ENCODE results near the gene CDH4. TPM values are rescaled to one million over a fixed set of nuclear protein-coding genes. Genes with fewer than 3 reads are reported as not detected.

Gene CDH4
- total and polyA plus RNA-seq, 2 of the 4 experiments (the other 2 are of a cell fraction) = 1.6 to 3.5 TPM

DNA sequence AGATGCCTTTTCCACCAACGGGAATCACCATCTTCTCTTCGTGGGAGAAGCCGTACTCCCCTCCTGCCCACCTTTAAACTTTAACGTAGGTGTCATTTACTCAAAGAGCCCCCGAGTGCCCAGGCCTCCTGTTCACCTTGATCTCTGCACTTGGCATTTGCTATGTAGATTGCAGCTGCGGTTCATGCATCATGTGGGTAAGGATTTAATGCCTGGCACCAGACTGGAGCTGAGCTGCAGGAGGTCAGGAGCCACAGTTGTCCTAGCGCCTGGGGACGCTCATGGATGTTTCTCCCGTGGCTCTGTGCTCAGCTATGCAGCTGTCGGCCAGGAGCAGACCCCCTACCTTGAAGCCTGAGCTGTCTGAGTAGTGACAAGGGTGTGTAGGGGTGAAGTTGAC lies 133.7 kb downstream of the CDH4 start:
- H4K5ac ChIP-seq (ENCODE audit: low read depth, low read length) = no peak overlapping the region
- dilution Hi-C loops (cut with HindIII; ENCODE audit: low sequenced_read_pairs, unreplicated experiment) (no loop called here), intact Hi-C loops (cut with micrococcal nuclease) (no loop called here), in situ Hi-C loops (cut with MboI; ENCODE audit: low sequenced_read_pairs) (no loop called here)
- no TSS peak for BruUV-seq (replicated peaks)
- no peak overlapping the region for H2BK20ac ChIP-seq (ENCODE audit: low read depth, low read length)
- no peak overlapping the region for H2AK5ac ChIP-seq (ENCODE audit: low read depth, low read length)
- H3K27ac ChIP-seq (ENCODE audit: insufficient read depth, low read length) = no peak overlapping the region
- no peak for TF ChIP-seq MXI1 (IDR thresholded peaks at IDR 0.05; ENCODE audit: borderline replicate concordance, low read depth, low read length)
- TF ChIP-seq FOS (IDR thresholded peaks at IDR 0.05; ENCODE audit: low read depth, low read length) = no peak
- no peak for TF ChIP-seq CEBPB (IDR thresholded peaks at IDR 0.05; ENCODE audit: low read depth, low read length)
- TF ChIP-seq SMC3 (IDR thresholded peaks at IDR 0.05; ENCODE audit: low read depth, low read length) = no peak
- no peak for TF ChIP-seq RFX5 (IDR thresholded peaks at IDR 0.05; ENCODE audit: low read depth, low read length)
- no peak for TF ChIP-seq RCOR1 (IDR thresholded peaks at IDR 0.05; ENCODE audit: insufficient replicate concordance, low read length)
- no peak for TF ChIP-seq RAD21 (IDR thresholded peaks at IDR 0.05; ENCODE audit: low read length)
- no peak for TF ChIP-seq CHD1 (IDR thresholded peaks at IDR 0.05; ENCODE audit: low read depth, low read length)
- no peak for TF ChIP-seq BHLHE40 (IDR thresholded peaks at IDR 0.05; ENCODE audit: low read depth, low read length)
- TF ChIP-seq MAZ (IDR thresholded peaks at IDR 0.05; ENCODE audit: borderline replicate concordance, low read depth, low read length) = no peak
- TF ChIP-seq, protein P1, sequence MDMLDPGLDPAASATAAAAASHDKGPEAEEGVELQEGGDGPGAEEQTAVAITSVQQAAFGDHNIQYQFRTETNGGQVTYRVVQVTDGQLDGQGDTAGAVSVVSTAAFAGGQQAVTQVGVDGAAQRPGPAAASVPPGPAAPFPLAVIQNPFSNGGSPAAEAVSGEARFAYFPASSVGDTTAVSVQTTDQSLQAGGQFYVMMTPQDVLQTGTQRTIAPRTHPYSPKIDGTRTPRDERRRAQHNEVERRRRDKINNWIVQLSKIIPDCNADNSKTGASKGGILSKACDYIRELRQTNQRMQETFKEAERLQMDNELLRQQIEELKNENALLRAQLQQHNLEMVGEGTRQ (IDR thresholded peaks at IDR 0.05; ENCODE audit: low read depth, low read length) = no peak
- TF ChIP-seq, protein P2, sequence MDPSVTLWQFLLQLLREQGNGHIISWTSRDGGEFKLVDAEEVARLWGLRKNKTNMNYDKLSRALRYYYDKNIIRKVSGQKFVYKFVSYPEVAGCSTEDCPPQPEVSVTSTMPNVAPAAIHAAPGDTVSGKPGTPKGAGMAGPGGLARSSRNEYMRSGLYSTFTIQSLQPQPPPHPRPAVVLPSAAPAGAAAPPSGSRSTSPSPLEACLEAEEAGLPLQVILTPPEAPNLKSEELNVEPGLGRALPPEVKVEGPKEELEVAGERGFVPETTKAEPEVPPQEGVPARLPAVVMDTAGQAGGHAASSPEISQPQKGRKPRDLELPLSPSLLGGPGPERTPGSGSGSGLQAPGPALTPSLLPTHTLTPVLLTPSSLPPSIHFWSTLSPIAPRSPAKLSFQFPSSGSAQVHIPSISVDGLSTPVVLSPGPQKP (IDR thresholded peaks at IDR 0.05; ENCODE audit: borderline replicate concordance, low read depth, low read length) = no peak
- TF ChIP-seq, protein P3, sequence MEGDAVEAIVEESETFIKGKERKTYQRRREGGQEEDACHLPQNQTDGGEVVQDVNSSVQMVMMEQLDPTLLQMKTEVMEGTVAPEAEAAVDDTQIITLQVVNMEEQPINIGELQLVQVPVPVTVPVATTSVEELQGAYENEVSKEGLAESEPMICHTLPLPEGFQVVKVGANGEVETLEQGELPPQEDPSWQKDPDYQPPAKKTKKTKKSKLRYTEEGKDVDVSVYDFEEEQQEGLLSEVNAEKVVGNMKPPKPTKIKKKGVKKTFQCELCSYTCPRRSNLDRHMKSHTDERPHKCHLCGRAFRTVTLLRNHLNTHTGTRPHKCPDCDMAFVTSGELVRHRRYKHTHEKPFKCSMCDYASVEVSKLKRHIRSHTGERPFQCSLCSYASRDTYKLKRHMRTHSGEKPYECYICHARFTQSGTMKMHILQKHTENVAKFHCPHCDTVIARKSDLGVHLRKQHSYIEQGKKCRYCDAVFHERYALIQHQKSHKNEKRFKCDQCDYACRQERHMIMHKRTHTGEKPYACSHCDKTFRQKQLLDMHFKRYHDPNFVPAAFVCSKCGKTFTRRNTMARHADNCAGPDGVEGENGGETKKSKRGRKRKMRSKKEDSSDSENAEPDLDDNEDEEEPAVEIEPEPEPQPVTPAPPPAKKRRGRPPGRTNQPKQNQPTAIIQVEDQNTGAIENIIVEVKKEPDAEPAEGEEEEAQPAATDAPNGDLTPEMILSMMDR (conservative IDR thresholded peaks at IDR 0.05; ENCODE audit: low read depth, low read length) = no peak
- no peak for TF ChIP-seq NFE2L2 (IDR thresholded peaks at IDR 0.05; ENCODE audit: low read depth, low read length)
- no peak for TF ChIP-seq MAFK (IDR thresholded peaks at IDR 0.05; ENCODE audit: low read depth, low read length)
- TF ChIP-seq POLR2A (IDR thresholded peaks at IDR 0.05; ENCODE audit: low read depth, low read length) = no peak
- no peak overlapping the region for H4K8ac ChIP-seq (ENCODE audit: low read depth in 2 of 2, low read length in 2 of 2)
- DNase-seq = no peak
- 80% methylated on average over 7 of the region's 10 CpGs; no CpG with 5 or more reads in 1 of the 2 experiments for WGBS, 2 experiments (ENCODE audit: extremely low coverage in 2 of 2, insufficient read length in 1 of 2)
- H3K9me3 ChIP-seq (ENCODE audit: control insufficient read depth, insufficient read depth, low read length) = peaks cover 5% of the 10 kb centered on the region; the same call in 1 of the 2 replicates
- H4K91ac ChIP-seq (ENCODE audit: insufficient read depth, low read depth, low read length) = no peak overlapping the region
- no peak overlapping the region for H3K14ac ChIP-seq (replicated peaks; ENCODE audit: low read depth, low read length)
- no peaks in the 10 kb centered on the region for H3K79me1 ChIP-seq (ENCODE audit: low read depth in 1 of 2, low read length in 2 of 2)
- no peaks in the 10 kb centered on the region for H3K36me3 ChIP-seq (ENCODE audit: control insufficient read depth, insufficient read depth, low read length)
- H3K4me2 ChIP-seq (ENCODE audit: low read depth, low read length) = no peak overlapping the region
- no peak overlapping the region for H3K18ac ChIP-seq (ENCODE audit: low read depth, low read length)
- peak overlapping the region; percentile 23 for H2AFZ ChIP-seq (replicated peaks; ENCODE audit: low read length, poor library complexity)
- no peak overlapping the region for H3K23ac ChIP-seq (ENCODE audit: low read depth, low read length)
- no peak overlapping the region for H3K56ac ChIP-seq (ENCODE audit: extremely low read depth, insufficient read depth, low read length)
- ChIA-PET CTCF (no interaction called here), POLR2A (ENCODE audit: unreplicated experiment) (no interaction called here)
- ATAC-seq (ENCODE audit: low read depth) = no peak
- H2AK9ac ChIP-seq (replicated peaks; ENCODE audit: low read depth, low read length, poor library complexity) = peak overlapping the region; percentile 40
- no peaks in the 10 kb centered on the region for H3K27me3 ChIP-seq (ENCODE audit: control insufficient read depth, insufficient read depth, low read length)
- H3K9me1 ChIP-seq (ENCODE audit: insufficient read depth, low read length) = no peaks in the 10 kb centered on the region
- H2BK15ac ChIP-seq (ENCODE audit: low read depth, low read length) = no peak overlapping the region
- H3K4me3 ChIP-seq (ENCODE audit: insufficient read depth, low read depth, low read length) = no peak overlapping the region
- H3K4me1 ChIP-seq (ENCODE audit: control insufficient read depth, insufficient read depth, low read length) = no peaks in the 10 kb centered on the region
- H3K9ac ChIP-seq (ENCODE audit: low read depth, low read length) = no peak overlapping the region
- no peak overlapping the region for H2BK5ac ChIP-seq (ENCODE audit: low read depth, low read length, poor library complexity, severe bottlenecking)
- no peak overlapping the region for H2BK120ac ChIP-seq (ENCODE audit: low read depth, low read length)
- H4K20me1 ChIP-seq (ENCODE audit: insufficient read depth, low read length) = no peaks in the 10 kb centered on the region
- H3K4ac ChIP-seq (ENCODE audit: low read depth, low read length) = no peak overlapping the region

All from IMR-90 (cell line).